Measurements from ENCODE around the gene FBXL20.
"Not testable (repeated sequence)": the region's sequence is repeated elsewhere in the genome, so short reads cannot be mapped to it uniquely, and the experiment has no call there.

The FBXL20 gene

DNA sequence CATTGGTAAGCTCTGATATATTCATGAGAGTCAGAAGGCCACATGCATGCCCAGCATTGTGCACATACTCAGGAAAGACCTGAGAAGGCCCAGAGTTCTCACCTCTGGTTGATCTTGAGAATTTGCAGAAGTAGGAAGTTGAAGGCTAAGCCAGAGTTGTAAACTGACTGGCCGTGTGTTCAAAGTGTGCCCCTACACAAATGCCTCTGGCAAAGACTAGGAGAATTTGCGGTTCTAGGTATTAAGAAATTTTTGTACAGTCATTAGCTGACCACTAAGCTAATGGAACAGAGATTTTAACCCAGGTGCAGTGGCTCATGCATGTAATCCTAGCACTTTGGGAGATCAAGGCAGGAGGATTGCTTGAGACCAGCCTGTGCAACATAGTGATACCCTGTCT lies 25.0 kb downstream of the FBXL20 start:
- Histone ChIP-seq H3K27ac (ENCODE audit: low read depth, low read length) (no peak overlapping the region), H3K27me3 (ENCODE audit: control insufficient read depth, insufficient read depth, low read length) (no peaks in the 10 kb centered on the region), H3K4me1 (ENCODE audit: control insufficient read depth, insufficient read depth, low read length) (peaks cover 2% of the 10 kb centered on the region; the same call in 1 of the 2 replicates), H3K36me3 (ENCODE audit: control insufficient read depth, insufficient read depth, low read length) (no peaks in the 10 kb centered on the region), H3K9ac (ENCODE audit: low read length) (no peak overlapping the region), H3K9me3 (ENCODE audit: control insufficient read depth, insufficient read depth, low read depth, low read length) (no peaks in the 10 kb centered on the region), H3K4me3 (ENCODE audit: low read depth, low read length) (no peak overlapping the region)

DNA sequence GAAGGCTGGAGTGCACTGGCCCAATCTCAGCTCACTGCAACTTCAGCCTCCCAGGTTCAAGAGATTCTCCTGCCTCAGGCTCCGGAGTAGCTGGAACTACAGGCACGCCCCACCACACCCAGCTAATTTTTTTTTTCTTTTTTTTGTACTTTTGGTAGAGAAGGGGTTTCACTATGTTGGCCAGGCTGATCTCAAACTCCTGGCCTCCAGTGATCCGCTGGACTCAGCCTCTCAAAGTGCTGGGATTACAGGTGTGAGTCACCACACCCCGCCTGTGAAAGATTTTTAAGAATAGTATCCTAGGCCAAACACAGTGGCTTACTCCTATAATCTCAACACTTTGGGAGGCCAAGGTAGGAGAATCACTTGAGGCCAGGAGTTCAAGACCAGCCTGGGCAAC lies 33.6 kb downstream of the FBXL20 start:
- H3K9ac ChIP-seq (ENCODE audit: low read length); H3K4me1 ChIP-seq (ENCODE audit: control insufficient read depth, insufficient read depth, low read length); H3K4me3 ChIP-seq (ENCODE audit: low read depth, low read length); H3K27me3 ChIP-seq (ENCODE audit: control insufficient read depth, insufficient read depth, low read length); H3K9me3 ChIP-seq (ENCODE audit: control insufficient read depth, insufficient read depth, low read depth, low read length); H3K27ac ChIP-seq (ENCODE audit: low read depth, low read length); H3K36me3 ChIP-seq (ENCODE audit: control insufficient read depth, insufficient read depth, low read length): not testable (repeated sequence)

- H3K27ac ChIP-seq (ENCODE audit: low read depth, low read length) = no peak overlapping the region
- no peaks in the 10 kb centered on the region for H3K27me3 ChIP-seq (ENCODE audit: control insufficient read depth, insufficient read depth, low read length)
- H3K9me3 ChIP-seq (ENCODE audit: control insufficient read depth, insufficient read depth, low read depth, low read length) = no peaks in the 10 kb centered on the region
- H3K36me3 ChIP-seq (ENCODE audit: control insufficient read depth, insufficient read depth, low read length) = no peaks in the 10 kb centered on the region
- H3K4me3 ChIP-seq (ENCODE audit: low read depth, low read length) = no peak overlapping the region
- H3K4me1 ChIP-seq (ENCODE audit: control insufficient read depth, insufficient read depth, low read length) = no peaks in the 10 kb centered on the region
- no peak overlapping the region for H3K9ac ChIP-seq (ENCODE audit: low read length)
Observed at GRCh38 chr17:39365872-39366271, 35.6 kb downstream of the FBXL20 start.

GRCh38 chr17:39365242-39365641 lies 36.2 kb downstream of the FBXL20 start:
- no peaks in the 10 kb centered on the region for H3K36me3 ChIP-seq (ENCODE audit: control insufficient read depth, insufficient read depth, low read length)
- H3K9me3 ChIP-seq (ENCODE audit: control insufficient read depth, insufficient read depth, low read depth, low read length) = no peaks in the 10 kb centered on the region
- no peak overlapping the region for H3K9ac ChIP-seq (ENCODE audit: low read length)
- no peak overlapping the region for H3K27ac ChIP-seq (ENCODE audit: low read depth, low read length)
- no peaks in the 10 kb centered on the region for H3K27me3 ChIP-seq (ENCODE audit: control insufficient read depth, insufficient read depth, low read length)
- no peak overlapping the region for H3K4me3 ChIP-seq (ENCODE audit: low read depth, low read length)
- H3K4me1 ChIP-seq (ENCODE audit: control insufficient read depth, insufficient read depth, low read length) = no peaks in the 10 kb centered on the region

GRCh38 chr17:39364236-39365025 lies 37.0 kb downstream of the FBXL20 start:
- H3K4me3 ChIP-seq (ENCODE audit: low read depth, low read length) = no peak overlapping the region
- H3K9ac ChIP-seq (ENCODE audit: low read length) = no peak overlapping the region
- no peaks in the 10 kb centered on the region for H3K4me1 ChIP-seq (ENCODE audit: control insufficient read depth, insufficient read depth, low read length)
- H3K36me3 ChIP-seq (ENCODE audit: control insufficient read depth, insufficient read depth, low read length) = no peaks in the 10 kb centered on the region
- no peak overlapping the region for H3K27ac ChIP-seq (ENCODE audit: low read depth, low read length)
- no peaks in the 10 kb centered on the region for H3K9me3 ChIP-seq (ENCODE audit: control insufficient read depth, insufficient read depth, low read depth, low read length)
- H3K27me3 ChIP-seq (ENCODE audit: control insufficient read depth, insufficient read depth, low read length) = no peaks in the 10 kb centered on the region

GRCh38 chr17:39361064-39361463 lies 40.4 kb downstream of the FBXL20 start:
- no peaks in the 10 kb centered on the region for H3K4me1 ChIP-seq (ENCODE audit: control insufficient read depth, insufficient read depth, low read length)
- no peaks in the 10 kb centered on the region for H3K9me3 ChIP-seq (ENCODE audit: control insufficient read depth, insufficient read depth, low read depth, low read length)
- no peak overlapping the region for H3K4me3 ChIP-seq (ENCODE audit: low read depth, low read length)
- H3K27me3 ChIP-seq (ENCODE audit: control insufficient read depth, insufficient read depth, low read length) = no peaks in the 10 kb centered on the region
- H3K27ac ChIP-seq (ENCODE audit: low read depth, low read length) = no peak overlapping the region
- H3K9ac ChIP-seq (ENCODE audit: low read length) = no peak overlapping the region
- H3K36me3 ChIP-seq (ENCODE audit: control insufficient read depth, insufficient read depth, low read length) = no peaks in the 10 kb centered on the region

DNA sequence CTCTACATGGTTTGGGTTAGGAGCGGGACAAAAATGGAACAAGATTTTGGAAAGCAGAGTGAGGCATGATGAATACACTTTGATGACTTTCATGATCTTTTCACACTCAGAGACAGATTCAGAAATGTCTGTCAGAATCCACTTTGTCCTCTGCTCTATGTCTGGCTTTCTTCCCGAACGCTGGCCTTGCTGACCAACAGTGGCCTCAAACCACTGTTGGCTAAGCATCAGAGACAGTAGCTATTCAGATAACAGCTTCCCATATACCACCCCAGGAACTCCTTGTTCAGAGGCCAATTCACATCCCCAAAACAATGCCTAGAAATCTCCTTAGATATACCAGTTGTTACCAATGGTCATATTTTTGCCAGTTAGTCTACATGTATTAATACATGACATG lies 40.9 kb downstream of the FBXL20 start:
- H3K27ac ChIP-seq (ENCODE audit: low read depth, low read length) = no peak overlapping the region
- no peaks in the 10 kb centered on the region for H3K27me3 ChIP-seq (ENCODE audit: control insufficient read depth, insufficient read depth, low read length)
- H3K4me1 ChIP-seq (ENCODE audit: control insufficient read depth, insufficient read depth, low read length) = no peaks in the 10 kb centered on the region
- H3K9ac ChIP-seq (ENCODE audit: low read length) = no peak overlapping the region
- no peak overlapping the region for H3K4me3 ChIP-seq (ENCODE audit: low read depth, low read length)
- H3K9me3 ChIP-seq (ENCODE audit: control insufficient read depth, insufficient read depth, low read depth, low read length) = no peaks in the 10 kb centered on the region
- H3K36me3 ChIP-seq (ENCODE audit: control insufficient read depth, insufficient read depth, low read length) = no peaks in the 10 kb centered on the region

DNA sequence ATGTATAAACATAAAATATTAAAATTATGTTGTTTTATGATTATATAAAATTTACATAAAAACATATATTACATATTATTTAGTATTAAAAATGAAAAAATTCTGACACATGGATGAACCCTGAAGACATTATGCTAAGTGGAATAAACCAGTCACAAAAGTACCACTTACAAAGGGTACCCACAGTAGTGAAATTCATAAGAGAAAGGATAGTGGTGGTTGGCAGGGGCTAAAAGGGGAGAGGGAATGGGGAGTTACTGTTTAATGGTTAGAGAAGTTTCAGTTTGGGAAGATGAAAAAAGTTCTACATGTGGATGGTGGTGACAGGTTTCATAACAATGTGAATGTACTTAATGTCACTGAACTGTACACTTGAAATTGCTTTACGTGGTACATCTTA lies 41.4 kb downstream of the FBXL20 start:
- no peaks in the 10 kb centered on the region for H3K27me3 ChIP-seq (ENCODE audit: control insufficient read depth, insufficient read depth, low read length)
- H3K4me3 ChIP-seq (ENCODE audit: low read depth, low read length) = no peak overlapping the region
- H3K36me3 ChIP-seq (ENCODE audit: control insufficient read depth, insufficient read depth, low read length) = no peaks in the 10 kb centered on the region
- no peak overlapping the region for H3K9ac ChIP-seq (ENCODE audit: low read length)
- no peaks in the 10 kb centered on the region for H3K9me3 ChIP-seq (ENCODE audit: control insufficient read depth, insufficient read depth, low read depth, low read length)
- H3K27ac ChIP-seq (ENCODE audit: low read depth, low read length) = no peak overlapping the region
- H3K4me1 ChIP-seq (ENCODE audit: control insufficient read depth, insufficient read depth, low read length) = no peaks in the 10 kb centered on the region

DNA sequence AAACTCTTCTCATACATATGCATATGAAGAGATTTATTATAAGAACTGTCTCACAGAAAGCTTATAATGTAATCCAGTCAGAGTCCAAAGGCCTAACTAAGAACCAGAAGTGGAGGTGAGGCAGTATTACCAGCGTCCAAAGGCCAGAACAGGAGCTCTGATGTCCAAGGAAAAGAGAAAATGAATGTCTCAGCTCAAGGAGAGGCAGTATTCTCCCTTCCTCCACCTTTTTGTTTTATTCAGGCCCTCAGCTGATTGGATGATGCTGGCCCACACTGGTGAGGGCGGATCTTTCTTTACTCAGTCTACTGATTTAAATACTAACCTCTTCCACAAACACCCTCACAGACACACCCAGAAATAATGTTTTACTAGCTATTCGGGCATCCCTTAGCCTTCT lies 43.4 kb downstream of the FBXL20 start:
- no peak overlapping the region for H3K9ac ChIP-seq (ENCODE audit: low read length)
- H3K27me3 ChIP-seq (ENCODE audit: control insufficient read depth, insufficient read depth, low read length) = no peaks in the 10 kb centered on the region
- H3K36me3 ChIP-seq (ENCODE audit: control insufficient read depth, insufficient read depth, low read length) = no peaks in the 10 kb centered on the region
- no peaks in the 10 kb centered on the region for H3K9me3 ChIP-seq (ENCODE audit: control insufficient read depth, insufficient read depth, low read depth, low read length)
- H3K27ac ChIP-seq (ENCODE audit: low read depth, low read length) = no peak overlapping the region
- no peaks in the 10 kb centered on the region for H3K4me1 ChIP-seq (ENCODE audit: control insufficient read depth, insufficient read depth, low read length)
- H3K4me3 ChIP-seq (ENCODE audit: low read depth, low read length) = no peak overlapping the region

GRCh38 chr17:39357488-39357887 lies 43.9 kb downstream of the FBXL20 start:
- Histone ChIP-seq H3K4me3 (ENCODE audit: low read depth, low read length) (no peak overlapping the region), H3K27me3 (ENCODE audit: control insufficient read depth, insufficient read depth, low read length) (no peaks in the 10 kb centered on the region), H3K27ac (ENCODE audit: low read depth, low read length) (no peak overlapping the region), H3K9me3 (ENCODE audit: control insufficient read depth, insufficient read depth, low read depth, low read length) (no peaks in the 10 kb centered on the region), H3K9ac (ENCODE audit: low read length) (no peak overlapping the region), H3K36me3 (ENCODE audit: control insufficient read depth, insufficient read depth, low read length) (no peaks in the 10 kb centered on the region), H3K4me1 (ENCODE audit: control insufficient read depth, insufficient read depth, low read length) (no peaks in the 10 kb centered on the region)

DNA sequence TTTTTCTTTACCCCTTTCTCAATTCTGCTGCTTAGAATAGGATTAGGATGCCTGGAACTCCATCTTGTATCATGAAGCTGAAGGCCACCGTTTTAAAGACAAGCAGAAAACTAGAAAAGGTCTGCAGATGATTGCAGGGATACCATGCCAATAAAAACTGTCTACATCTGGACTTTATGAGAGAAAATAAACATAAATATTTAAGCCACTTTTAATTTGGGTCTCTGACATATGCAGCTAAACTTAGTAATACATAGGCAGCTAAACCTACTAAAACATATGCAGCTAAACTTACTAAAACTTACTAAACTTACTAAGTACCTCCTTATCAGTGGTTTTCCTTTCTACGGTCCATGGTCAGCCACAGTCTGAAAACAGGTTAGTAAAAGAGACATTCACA lies 48.4 kb downstream of the FBXL20 start:
- H3K9ac ChIP-seq (ENCODE audit: low read length) = no peak overlapping the region
- no peaks in the 10 kb centered on the region for H3K9me3 ChIP-seq (ENCODE audit: control insufficient read depth, insufficient read depth, low read depth, low read length)
- H3K27me3 ChIP-seq (ENCODE audit: control insufficient read depth, insufficient read depth, low read length) = no peaks in the 10 kb centered on the region
- no peaks in the 10 kb centered on the region for H3K36me3 ChIP-seq (ENCODE audit: control insufficient read depth, insufficient read depth, low read length)
- H3K4me3 ChIP-seq (ENCODE audit: low read depth, low read length) = no peak overlapping the region
- no peaks in the 10 kb centered on the region for H3K4me1 ChIP-seq (ENCODE audit: control insufficient read depth, insufficient read depth, low read length)
- H3K27ac ChIP-seq (ENCODE audit: low read depth, low read length) = no peak overlapping the region

Measured in HUES6 (cell line).